DOHH2 (cell line): ENCODE results near the gene EXOC3.

ENCODE experiments used
- H3F3A ChIP-seq: fragments of 200-600 bp; sonication (generic), shearing (Covaris generic); 2 replicates; pipeline ENCODE4 v1.6.0; 2016; ENCODE audit warnings: antibody characterized with exemption, mild to moderate bottlenecking; ENCODE audit not compliant: control insufficient read depth, insufficient read depth
- H3K27ac ChIP-seq: fragments of 200-600 bp; sonication (generic); 2 replicates; pipeline ENCODE4 v1.5.1; 2014; ENCODE audit warnings: low read depth, mild to moderate bottlenecking, low read length, moderate library complexity
- H3K27me3 ChIP-seq: fragments of 200-600 bp; sonication (generic); 2 replicates; pipeline ENCODE4 v1.6.1; 2014; ENCODE audit warnings: mild to moderate bottlenecking, low read length, mixed read lengths; ENCODE audit not compliant: control insufficient read depth
- H3K36me3 ChIP-seq: fragments of 200-600 bp; sonication (generic); 2 replicates; pipeline ENCODE4 v1.6.1; 2014; ENCODE audit warnings: mild to moderate bottlenecking, low read length, moderate library complexity, mixed read lengths; ENCODE audit not compliant: control insufficient read depth
- H3K4me1 ChIP-seq: fragments of 200-600 bp; sonication (generic); 2 replicates; pipeline ENCODE4 v1.6.1; 2014; ENCODE audit warnings: mild to moderate bottlenecking, low read length, mixed read lengths; ENCODE audit not compliant: control insufficient read depth
- H3K4me2 ChIP-seq: fragments of 200-600 bp; sonication (generic); 2 replicates; pipeline ENCODE4 v1.6.0; 2014; ENCODE audit warnings: mild to moderate bottlenecking, low read length, moderate library complexity
- H3K4me3 ChIP-seq: fragments of 200-600 bp; sonication (generic); 2 replicates; pipeline ENCODE4 v1.5.1; 2014; ENCODE audit warnings: mild to moderate bottlenecking, low read length, mixed read lengths
- H3K79me2 ChIP-seq: fragments of 200-600 bp; sonication (generic); 2 replicates; pipeline ENCODE4 v1.6.1; 2014; ENCODE audit warnings: mild to moderate bottlenecking, low read length, mixed read lengths; ENCODE audit not compliant: control insufficient read depth
- H3K9me2 ChIP-seq: fragments of 200-600 bp; sonication (generic); replicated peaks from 2 replicates; pipeline ENCODE4 v1.6.1; 2014; ENCODE audit warnings: mild to moderate bottlenecking, low read length, mixed read lengths; ENCODE audit not compliant: control insufficient read depth
- H3K9me3 ChIP-seq: fragments of 200-600 bp; sonication (generic); 2 replicates; pipeline ENCODE4 v1.6.1; 2014; ENCODE audit warnings: antibody characterized with exemption, low read length, mixed read lengths; ENCODE audit not compliant: control insufficient read depth, insufficient read depth
- H4K20me1 ChIP-seq: fragments of 200-600 bp; sonication (generic); 2 replicates; pipeline ENCODE4 v1.6.0; 2014; ENCODE audit warnings: low read depth, mild to moderate bottlenecking, antibody characterized with exemption, low read length, moderate library complexity; ENCODE audit not compliant: control insufficient read depth, insufficient read depth
- EZH2phosphoT487 ChIP-seq: fragments of 200-600 bp; sonication (generic); IDR thresholded peaks from 2 replicates; pipeline ENCODE4 v1.6.1; 2017; ENCODE audit warnings: borderline replicate concordance, mild to moderate bottlenecking, antibody characterized with exemption, low read length, moderate library complexity, mixed read lengths
- TF ChIP-seq, protein P1 (sequence below): fragments of 200-600 bp; sonication (generic); IDR thresholded peaks from one replicate; pipeline ENCODE4 v1.5.1; 2014; ENCODE audit warnings: antibody characterized with exemption, mild to moderate bottlenecking, low read depth, low read length; ENCODE audit not compliant: poor library complexity, severe bottlenecking

EXOC3 gene

DNA sequence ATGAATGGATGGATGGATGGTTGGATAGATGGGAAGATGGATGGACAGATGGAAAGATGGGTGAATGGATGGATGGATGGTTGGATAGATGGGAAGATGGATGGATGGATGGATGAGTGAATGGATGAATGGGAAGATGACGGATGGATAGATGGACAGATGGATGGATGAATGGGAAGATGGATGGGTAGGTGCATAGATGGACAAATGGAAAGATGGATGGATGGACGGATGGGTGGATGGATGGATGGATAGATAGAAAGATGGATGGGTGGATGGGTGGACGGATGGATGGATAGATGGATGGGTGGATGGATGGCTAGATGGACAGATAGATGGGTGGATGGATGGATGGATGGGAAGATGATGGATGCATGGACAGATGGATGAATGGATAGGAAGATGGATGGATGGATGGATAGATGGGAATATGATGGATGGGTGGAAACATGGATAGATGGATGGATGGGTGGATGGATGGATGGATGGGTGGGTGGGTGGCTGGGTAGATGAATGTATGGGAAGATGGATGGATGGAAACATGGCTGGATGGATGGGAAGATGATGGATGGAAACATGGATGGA is 16.5 kb upstream of the EXOC3 start:
- Histone ChIP-seq H3K4me1 (peaks cover 62% of the 10 kb centered on the region), H3K36me3 (peaks cover 44% of the 10 kb centered on the region)
- no peak for TF ChIP-seq EZH2phosphoT487
- TF ChIP-seq, protein P1, sequence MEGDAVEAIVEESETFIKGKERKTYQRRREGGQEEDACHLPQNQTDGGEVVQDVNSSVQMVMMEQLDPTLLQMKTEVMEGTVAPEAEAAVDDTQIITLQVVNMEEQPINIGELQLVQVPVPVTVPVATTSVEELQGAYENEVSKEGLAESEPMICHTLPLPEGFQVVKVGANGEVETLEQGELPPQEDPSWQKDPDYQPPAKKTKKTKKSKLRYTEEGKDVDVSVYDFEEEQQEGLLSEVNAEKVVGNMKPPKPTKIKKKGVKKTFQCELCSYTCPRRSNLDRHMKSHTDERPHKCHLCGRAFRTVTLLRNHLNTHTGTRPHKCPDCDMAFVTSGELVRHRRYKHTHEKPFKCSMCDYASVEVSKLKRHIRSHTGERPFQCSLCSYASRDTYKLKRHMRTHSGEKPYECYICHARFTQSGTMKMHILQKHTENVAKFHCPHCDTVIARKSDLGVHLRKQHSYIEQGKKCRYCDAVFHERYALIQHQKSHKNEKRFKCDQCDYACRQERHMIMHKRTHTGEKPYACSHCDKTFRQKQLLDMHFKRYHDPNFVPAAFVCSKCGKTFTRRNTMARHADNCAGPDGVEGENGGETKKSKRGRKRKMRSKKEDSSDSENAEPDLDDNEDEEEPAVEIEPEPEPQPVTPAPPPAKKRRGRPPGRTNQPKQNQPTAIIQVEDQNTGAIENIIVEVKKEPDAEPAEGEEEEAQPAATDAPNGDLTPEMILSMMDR, result no peak

DNA sequence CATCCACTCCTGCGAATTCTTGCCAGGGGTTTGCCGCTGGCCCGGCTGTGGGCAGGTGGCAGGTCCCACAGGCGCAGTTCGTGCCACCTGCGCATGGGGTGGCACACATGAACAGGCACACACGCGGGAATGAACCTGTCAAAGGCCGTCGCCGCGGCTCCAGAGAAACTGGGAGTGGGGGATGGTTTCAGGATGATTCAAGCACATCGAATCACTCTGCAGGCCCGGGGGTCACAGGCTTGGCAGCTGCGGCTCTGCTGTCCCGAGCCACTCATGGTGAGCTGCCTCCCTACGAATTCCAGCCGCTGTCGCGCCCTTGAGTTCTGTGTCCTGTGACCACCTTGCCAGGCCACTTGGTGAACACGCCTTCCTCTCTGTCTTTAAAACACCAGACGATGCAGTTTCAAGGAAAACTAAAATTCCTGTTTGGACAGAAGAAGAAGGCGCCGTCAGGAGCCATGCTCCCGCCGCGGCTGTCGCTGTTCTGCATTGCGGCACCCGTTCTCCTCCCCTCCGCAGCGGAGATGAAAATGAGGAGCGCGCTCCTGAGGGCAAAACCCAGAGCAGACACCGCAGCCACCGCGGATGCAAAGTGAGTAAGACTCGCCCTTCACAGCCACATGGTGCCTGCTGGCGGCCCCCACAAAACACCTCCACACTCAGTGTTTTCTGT is 15.4 kb upstream of the EXOC3 start:
- Histone ChIP-seq H3K79me2 (no peaks in the 10 kb centered on the region), H3K4me3 (no peak overlapping the region), H3K36me3 (peaks cover 54% of the 10 kb centered on the region), H3K4me1 (peaks cover 65% of the 10 kb centered on the region), H3K9me2 (no peaks in the 10 kb centered on the region), H3K27me3 (no peaks in the 10 kb centered on the region), H3K4me2 (no peak overlapping the region), H3K9me3 (no peaks in the 10 kb centered on the region), H3F3A (no peaks in the 10 kb centered on the region; the same call in 1 of the 2 replicates), H3K27ac (no peak overlapping the region), H4K20me1 (no peaks in the 10 kb centered on the region)
- no peak for TF ChIP-seq EZH2phosphoT487
- TF ChIP-seq, protein P1, result no peak

More for the DNA sequence above, 16.5 kb upstream of the EXOC3 start:
- no peaks in the 10 kb centered on the region for H3K79me2 ChIP-seq
- no peaks in the 10 kb centered on the region; the same call in 1 of the 2 replicates for H3F3A ChIP-seq
- H3K27me3 ChIP-seq, result no peaks in the 10 kb centered on the region
- no peak overlapping the region for H3K27ac ChIP-seq
- no peak overlapping the region for H3K4me3 ChIP-seq
- no peaks in the 10 kb centered on the region for H3K9me2 ChIP-seq
- no peak overlapping the region for H3K4me2 ChIP-seq
- no peaks in the 10 kb centered on the region for H3K9me3 ChIP-seq
- H4K20me1 ChIP-seq, result no peaks in the 10 kb centered on the region

DNA sequence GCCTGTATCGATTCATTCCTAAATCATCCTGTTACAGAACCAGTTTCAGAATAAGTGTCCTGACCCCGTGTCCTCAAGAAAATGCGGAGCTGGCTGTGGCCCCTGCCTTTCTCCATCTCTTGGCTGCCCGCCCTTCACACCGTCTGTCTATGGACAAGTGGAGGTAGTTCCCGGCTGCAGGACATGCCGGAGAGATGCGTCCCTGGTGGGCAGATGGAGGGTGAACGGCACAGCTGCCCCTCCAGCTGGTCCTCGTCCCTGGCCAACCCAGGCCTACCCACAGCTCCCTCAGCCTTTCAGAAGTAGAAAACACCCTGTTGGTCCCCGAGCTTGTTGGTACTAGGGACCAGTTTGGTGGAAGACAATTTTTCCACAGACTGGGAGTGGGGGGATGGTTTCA is 14.8 kb upstream of the EXOC3 start:
- no peak overlapping the region for H3K4me2 ChIP-seq
- TF ChIP-seq, protein P1, result no peak
- TF ChIP-seq EZH2phosphoT487, result no peak
- no peak overlapping the region for H3K4me3 ChIP-seq
- H3K9me2 ChIP-seq, result no peaks in the 10 kb centered on the region
- no peaks in the 10 kb centered on the region for H4K20me1 ChIP-seq
- H3K27me3 ChIP-seq, result no peaks in the 10 kb centered on the region
- peaks cover 53% of the 10 kb centered on the region for H3K36me3 ChIP-seq
- no peak overlapping the region for H3K27ac ChIP-seq
- no peaks in the 10 kb centered on the region; the same call in 1 of the 2 replicates for H3F3A ChIP-seq
- no peaks in the 10 kb centered on the region for H3K79me2 ChIP-seq
- H3K9me3 ChIP-seq, result no peaks in the 10 kb centered on the region
- peaks cover 59% of the 10 kb centered on the region for H3K4me1 ChIP-seq
